AG09319 (cell line): Measurements from ENCODE around the gene ALDH2.
A peak's percentile ranks its signal among the peaks of the same experiment; 100 is the strongest.

Experiments
- DNase-seq: peaks from one replicate; pipeline ENCODE4 v3.0.0-alpha.2; 2010; ENCODE audit warnings: low read depth; ENCODE audit errors: extremely low read depth
- CTCF ChIP-seq: IDR thresholded peaks from 2 replicates; pipeline ENCODE4 v1.5.1; 2011; ENCODE audit warnings: low read depth, mild to moderate bottlenecking, inconsistent platforms, low read length, moderate library complexity

The ALDH2 gene

GRCh38 chr12:111838353-111838752, 71.6 kb downstream of the ALDH2 start:
- DNase-seq, result no peak

GRCh38 chr12:111840807-111841206, 74.1 kb downstream of the ALDH2 start:
- no peak for DNase-seq
- no peak for TF ChIP-seq CTCF

More at GRCh38 chr12:111838353-111838752, 71.6 kb downstream of the ALDH2 start:
- no peak for TF ChIP-seq CTCF

- no peak for TF ChIP-seq CTCF
- no peak for DNase-seq
These were observed 74.6 kb downstream of the ALDH2 start for GRCh38 chr12:111841236-111841749.

GRCh38 chr12:111841750-111842555, 75.2 kb downstream of the ALDH2 start, which contains the start of gene MAPKAPK5:
Gene MAPKAPK5, plus strand, starts transcription at chr12:111842228. Its CDS starts 506 bp downstream, at chr12:111842734.
- DNase-seq, result peak; percentile 85
- no peak for TF ChIP-seq CTCF

GRCh38 chr12:111842556-111843396, 76.0 kb downstream of the ALDH2 start:
- TF ChIP-seq CTCF, result no peak
- DNase-seq, result no peak

GRCh38 chr12:111846016-111846415, 79.3 kb downstream of the ALDH2 start:
- no peak for TF ChIP-seq CTCF
- DNase-seq, result no peak
